Neutrophil (primary cell): ENCODE measurements around the gene BAIAP3.

Experiments used
- H3K27ac ChIP-seq: fragments of 200-600 bp; sonication (generic); 2 replicates; pipeline ENCODE4 v1.5.1; 2016; ENCODE audit warnings: mild to moderate bottlenecking, moderate library complexity
- H3K27me3 ChIP-seq: fragments of 200-600 bp; sonication (generic); 2 replicates; pipeline ENCODE4 v1.6.0; 2016; ENCODE audit warnings: mild to moderate bottlenecking
- H3K36me3 ChIP-seq: fragments of 200-600 bp; sonication (generic); 2 replicates; pipeline ENCODE4 v1.5.1; 2017
- H3K4me1 ChIP-seq, 2 experiments: fragments of 200-600 bp in 1 of 2; sonication (generic) in 1 of 2; 1 replicate in 1 of 2; 2 replicates in 1 of 2; pipeline versions ENCODE4 v1.5.1 to v1.6.1; 2013 to 2016; ENCODE audit warnings: low read depth in 1 of 2, low read length in 1 of 2, mild to moderate bottlenecking in 1 of 2, moderate library complexity in 1 of 2; ENCODE audit not compliant: control insufficient read depth in 1 of 2, insufficient read depth in 1 of 2
- H3K4me3 ChIP-seq, 2 experiments: fragments of 200-600 bp in 1 of 2; sonication (generic) in 1 of 2; 1 replicate in 1 of 2; 2 replicates in 1 of 2; pipeline ENCODE4 v1.5.1; 2013 to 2016; ENCODE audit warnings: low read depth in 1 of 2, low read length in 1 of 2, mild to moderate bottlenecking in 1 of 2, moderate library complexity in 1 of 2
- H3K9me3 ChIP-seq: fragments of 200-600 bp; sonication (generic); 2 replicates; pipeline ENCODE4 v1.5.1; 2016
- CTCF ChIP-seq: fragments of 200-600 bp; sonication (generic); IDR thresholded peaks from 2 replicates; pipeline ENCODE4 v1.5.1; 2016; ENCODE audit warnings: antibody characterized with exemption

The BAIAP3 gene

GRCh38 chr16:1317479-1318267 lies 15.8 kb upstream of the BAIAP3 start:
- no peaks in the 10 kb centered on the region for H3K9me3 ChIP-seq
- no peaks in the 10 kb centered on the region for H3K4me1 ChIP-seq
- no peak overlapping the region for H3K4me3 ChIP-seq
- H3K36me3 ChIP-seq: peaks cover 93% of the 10 kb centered on the region
- H3K27ac ChIP-seq: no peak overlapping the region
- no peaks in the 10 kb centered on the region for H3K27me3 ChIP-seq
- no peak for TF ChIP-seq CTCF

- H3K27me3 ChIP-seq: no peaks in the 10 kb centered on the region
- H3K27ac ChIP-seq: no peak overlapping the region
- H3K4me3 ChIP-seq: no peak overlapping the region
- H3K36me3 ChIP-seq: peaks cover 92% of the 10 kb centered on the region
- no peaks in the 10 kb centered on the region for H3K4me1 ChIP-seq
- no peaks in the 10 kb centered on the region for H3K9me3 ChIP-seq
- TF ChIP-seq CTCF: no peak
These were observed 15.2 kb upstream of the BAIAP3 start for GRCh38 chr16:1318268-1318545.

- no peaks in the 10 kb centered on the region for H3K4me1 ChIP-seq
- no peaks in the 10 kb centered on the region for H3K9me3 ChIP-seq
- no peak overlapping the region for H3K27ac ChIP-seq
- no peak overlapping the region for H3K4me3 ChIP-seq
- H3K36me3 ChIP-seq: peaks cover 94% of the 10 kb centered on the region
- no peak for TF ChIP-seq CTCF
- no peaks in the 10 kb centered on the region for H3K27me3 ChIP-seq
These were observed 14.4 kb upstream of the BAIAP3 start for GRCh38 chr16:1319041-1319440.

GRCh38 chr16:1320097-1320496 lies 13.3 kb upstream of the BAIAP3 start:
- Histone ChIP-seq H3K36me3 (peaks cover 94% of the 10 kb centered on the region), H3K9me3 (no peaks in the 10 kb centered on the region), H3K27ac (no peak overlapping the region), H3K4me3 (no peak overlapping the region), H3K4me1 (no peaks in the 10 kb centered on the region), H3K27me3 (no peaks in the 10 kb centered on the region)
- no peak for TF ChIP-seq CTCF

DNA sequence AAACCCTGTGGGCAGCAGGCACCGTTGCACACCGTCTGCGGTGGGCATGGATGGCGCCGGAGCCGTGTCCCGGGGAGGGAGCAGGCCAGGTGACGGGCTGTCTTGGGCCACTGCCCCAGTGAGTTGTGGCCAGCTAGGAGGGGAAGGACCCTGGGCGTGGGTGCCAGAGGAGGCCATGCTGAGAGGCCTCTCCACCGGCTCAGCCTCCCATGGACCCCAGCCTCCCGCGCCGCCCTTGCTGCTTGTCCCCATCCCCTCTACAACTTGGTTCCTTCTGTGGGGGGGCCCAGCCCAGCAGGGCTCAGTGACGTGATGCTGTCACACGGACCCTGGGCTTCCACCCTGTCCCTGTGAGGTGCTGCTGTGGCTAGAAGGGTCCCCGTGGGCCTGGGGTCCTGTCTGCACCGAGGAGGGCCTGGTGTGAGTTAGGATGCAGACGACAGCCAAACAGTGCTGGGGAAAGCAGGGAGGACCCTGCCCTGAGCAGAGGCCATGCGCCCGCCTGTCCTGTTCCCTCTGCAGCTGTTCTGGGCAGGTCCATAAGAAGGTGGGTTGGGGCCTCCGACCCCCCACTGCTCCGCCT lies 12.7 kb upstream of the BAIAP3 start:
- Histone ChIP-seq H3K36me3 (peaks cover 94% of the 10 kb centered on the region), H3K9me3 (no peaks in the 10 kb centered on the region), H3K27me3 (no peaks in the 10 kb centered on the region), H3K4me1 (no peaks in the 10 kb centered on the region), H3K4me3 (no peak overlapping the region), H3K27ac (no peak overlapping the region)
- TF ChIP-seq CTCF: no peak
